Breast epithelium (tissue), 3 donors: ENCODE measurements around the gene VPS13C.

Source experiments
- CTCF ChIP-seq, 3 donors: fragments of 450-650 bp; IDR thresholded peaks; one replicate each; pipeline ENCODE4 v1.5.1; 2016 to 2017; ENCODE audit warnings: antibody characterized with exemption in 3 of 3, mild to moderate bottlenecking in 3 of 3, moderate library complexity in 3 of 3
- POLR2A ChIP-seq: fragments of 450-650 bp; IDR thresholded peaks from one replicate; pipeline ENCODE4 v1.6.1; 2016; ENCODE audit warnings: antibody characterized with exemption, mild to moderate bottlenecking, moderate library complexity

- TF ChIP-seq CTCF (IDR thresholded peaks at IDR 0.05) (no peak), POLR2A (no peak)
These were observed 210.8 kb downstream of the VPS13C start for GRCh38 chr15:61849447-61849846.
